GM19351 (cell line): Measurements from ENCODE around the gene NDUFA13.

Source experiments
- ATAC-seq: cut with Tn5 transposase; IDR thresholded peaks from one replicate; pipeline ENCODE4 v1.9.1; 2021; ENCODE audit warnings: mild to moderate bottlenecking, moderate library complexity; ENCODE audit not compliant: unreplicated experiment

NDUFA13 gene

GRCh38 chr19:19506592-19506991, 9.4 kb upstream of the NDUFA13 start:
- ATAC-seq = no peak

- no peak for ATAC-seq
Observed at GRCh38 chr19:19507354-19507753, 8.7 kb upstream of the NDUFA13 start.

- no peak for ATAC-seq
Observed at GRCh38 chr19:19508217-19508616, 7.8 kb upstream of the NDUFA13 start.

GRCh38 chr19:19510432-19510831, 5.6 kb upstream of the NDUFA13 start:
- ATAC-seq = no peak

- no peak for ATAC-seq
Observed at GRCh38 chr19:19513682-19514081, 2.3 kb upstream of the NDUFA13 start.

GRCh38 chr19:19514215-19514657, 1.8 kb upstream of the NDUFA13 start:
- no peak for ATAC-seq

GRCh38 chr19:19514881-19515641, 964 bp upstream of the NDUFA13 start, which contains the start of gene TSSK6:
Gene TSSK6 (minus strand): TSS chr19:19515548. CDS start chr19:19515427, 121 bp downstream.
- no peak for ATAC-seq

GRCh38 chr19:19517235-19517619, 1.2 kb downstream of the NDUFA13 start:
- no peak for ATAC-seq

- no peak for ATAC-seq
Observed at GRCh38 chr19:19520989-19521388, 5.0 kb downstream of the NDUFA13 start.

- no peak for ATAC-seq
Observed at GRCh38 chr19:19523177-19523576, 7.2 kb downstream of the NDUFA13 start.

GRCh38 chr19:19524053-19524452, 8.0 kb downstream of the NDUFA13 start:
- ATAC-seq = no peak

- no peak for ATAC-seq
Observed at GRCh38 chr19:19525611-19526380, 9.8 kb downstream of the NDUFA13 start.

- no peak for ATAC-seq
Observed at GRCh38 chr19:19526581-19527370, 10.8 kb downstream of the NDUFA13 start.

- no peak for ATAC-seq
Observed at GRCh38 chr19:19527371-19527656, 11.3 kb downstream of the NDUFA13 start.

- no peak for ATAC-seq
Observed at GRCh38 chr19:19527674-19528625, 11.9 kb downstream of the NDUFA13 start.

GRCh38 chr19:19528721-19529490, 12.9 kb downstream of the NDUFA13 start, which contains the start of gene YJEFN3:
Gene YJEFN3 (plus strand): TSS chr19:19528911. CDS start chr19:19528933, 22 bp downstream.
- ATAC-seq = no peak

- no peak for ATAC-seq
Observed at GRCh38 chr19:19529783-19530422, 13.9 kb downstream of the NDUFA13 start.

GRCh38 chr19:19530423-19530804, 14.4 kb downstream of the NDUFA13 start:
- ATAC-seq = no peak

- ATAC-seq = no peak
Observed at GRCh38 chr19:19530889-19531288, 14.9 kb downstream of the NDUFA13 start.
